H9 (cell line): ENCODE measurements around the gene SPATA19. TPM values are rescaled to one million over a fixed set of nuclear protein-coding genes. Genes with fewer than 3 reads are reported as not detected.

Source experiments
- DNase-seq: peaks from one replicate; pipeline ENCODE4 v3.0.0-alpha.2; 2017
- H2AFZ ChIP-seq: one replicate; pipeline ENCODE4 v1.6.1; 2013; ENCODE audit warnings: mild to moderate bottlenecking, low read length, control low read depth, moderate library complexity
- H2AK5ac ChIP-seq: 2 replicates; pipeline ENCODE4 v1.6.1; 2013; ENCODE audit warnings: low read length, control low read depth, mixed read lengths; ENCODE audit not compliant: insufficient read length
- H2BK120ac ChIP-seq: one replicate; pipeline ENCODE4 v1.6.1; 2013; ENCODE audit warnings: low read depth, mild to moderate bottlenecking, low read length, control low read depth, inconsistent platforms; ENCODE audit not compliant: poor library complexity, severe bottlenecking
- H2BK12ac ChIP-seq: 2 replicates; pipeline ENCODE4 v1.6.1; 2013; ENCODE audit warnings: low read length, control low read depth, mixed read lengths, low read depth; ENCODE audit not compliant: insufficient read length
- H2BK15ac ChIP-seq: 2 replicates; pipeline ENCODE4 v1.6.1; 2013; ENCODE audit warnings: low read depth, low read length, control low read depth
- H2BK20ac ChIP-seq: one replicate; pipeline ENCODE4 v1.6.1; 2013; ENCODE audit warnings: low read depth, mild to moderate bottlenecking, low read length, control low read depth, inconsistent platforms; ENCODE audit not compliant: poor library complexity, severe bottlenecking
- H2BK5ac ChIP-seq: 2 replicates; pipeline ENCODE4 v1.6.1; 2013; ENCODE audit warnings: low read length, control low read depth, mixed read lengths; ENCODE audit not compliant: insufficient read length
- H3K14ac ChIP-seq: 2 replicates; pipeline ENCODE4 v1.6.1; 2013; ENCODE audit warnings: low read length, control low read depth; ENCODE audit not compliant: insufficient read depth
- H3K18ac ChIP-seq: 2 replicates; pipeline ENCODE4 v1.6.1; 2013; ENCODE audit warnings: low read depth, mild to moderate bottlenecking, mixed read lengths, low read length, control low read depth; ENCODE audit not compliant: insufficient read length
- H3K23ac ChIP-seq: 2 replicates; pipeline ENCODE4 v1.6.1; 2013; ENCODE audit warnings: low read length, control low read depth, mixed read lengths, low read depth; ENCODE audit not compliant: insufficient read length
- H3K23me2 ChIP-seq: 2 replicates; pipeline ENCODE4 v1.6.1; 2013; ENCODE audit warnings: low read depth, mild to moderate bottlenecking, mixed read lengths, low read length, control low read depth; ENCODE audit not compliant: insufficient read length, poor library complexity, severe bottlenecking
- H3K27ac ChIP-seq: 2 replicates; pipeline ENCODE4 v1.5.1; 2013; ENCODE audit warnings: low read length, control low read depth, mixed read lengths, low read depth; ENCODE audit not compliant: insufficient read length
- H3K27me3 ChIP-seq: 2 replicates; pipeline ENCODE4 v1.6.1; 2013; ENCODE audit warnings: low read length, control low read depth, inconsistent platforms; ENCODE audit not compliant: insufficient read depth
- H3K4ac ChIP-seq: 2 replicates; pipeline ENCODE4 v1.6.1; 2013; ENCODE audit warnings: low read depth, mild to moderate bottlenecking, control low read depth, inconsistent platforms, low read length, moderate library complexity
- H3K4me1 ChIP-seq: 2 replicates; pipeline ENCODE4 v1.6.1; 2013; ENCODE audit warnings: low read length, control low read depth, inconsistent platforms; ENCODE audit not compliant: insufficient read depth
- H3K4me2 ChIP-seq: 2 replicates; pipeline ENCODE4 v1.6.1; 2013; ENCODE audit warnings: low read length, control low read depth, mixed read lengths; ENCODE audit not compliant: insufficient read length, insufficient read depth
- H3K56ac ChIP-seq: 2 replicates; pipeline ENCODE4 v1.6.1; 2013; ENCODE audit warnings: low read depth, mild to moderate bottlenecking, mixed read lengths, low read length, control low read depth; ENCODE audit not compliant: insufficient read length
- H3K79me1 ChIP-seq: 2 replicates; pipeline ENCODE4 v1.6.1; 2013; ENCODE audit warnings: low read depth, mild to moderate bottlenecking, moderate library complexity, low read length, control low read depth, inconsistent platforms; ENCODE audit not compliant: insufficient read depth, poor library complexity, severe bottlenecking
- H3K79me2 ChIP-seq: 2 replicates; pipeline ENCODE4 v1.6.1; 2013; ENCODE audit warnings: low read length, control low read depth, inconsistent platforms; ENCODE audit not compliant: insufficient read depth
- H3K9ac ChIP-seq: 2 replicates; pipeline ENCODE4 v1.6.1; 2013; ENCODE audit warnings: low read length, control low read depth, mixed read lengths; ENCODE audit not compliant: insufficient read length; ENCODE audit errors: extremely low read depth
- H3K9me3 ChIP-seq: one replicate; pipeline ENCODE4 v1.6.1; 2013; ENCODE audit warnings: low read depth, low read length, inconsistent platforms; ENCODE audit not compliant: control insufficient read depth
- H3T11ph ChIP-seq: one replicate; pipeline ENCODE4 v1.6.1; 2013; ENCODE audit warnings: mild to moderate bottlenecking, low read length, control low read depth, inconsistent platforms
- H4K20me1 ChIP-seq: one replicate; pipeline ENCODE4 v1.6.1; 2013; ENCODE audit not compliant: control insufficient read depth, insufficient read length, insufficient read depth
- H4K5ac ChIP-seq: 2 replicates; pipeline ENCODE4 v1.6.1; 2013; ENCODE audit warnings: low read depth, mild to moderate bottlenecking, mixed read lengths, low read length, control low read depth; ENCODE audit not compliant: insufficient read length
- H4K8ac ChIP-seq: replicated peaks from 2 replicates; pipeline ENCODE4 v1.6.1; 2013; ENCODE audit warnings: low read length, control low read depth, mixed read lengths, low read depth; ENCODE audit not compliant: insufficient read length
- H4K91ac ChIP-seq: 2 replicates; pipeline ENCODE4 v1.6.1; 2013; ENCODE audit warnings: low read depth, mild to moderate bottlenecking, moderate library complexity, mixed read lengths, low read length, control low read depth; ENCODE audit not compliant: insufficient read length
- H3K27ac Mint-ChIP-seq, 3 experiments: 2 replicates in 2 of 3; 3 replicates in 1 of 3; pipeline ENCODE4 v1.8.0; 2020 to 2021; ENCODE audit warnings: mixed read lengths in 3 of 3, mild to moderate bottlenecking in 1 of 3, moderate library complexity in 1 of 3
- H3K27me3 Mint-ChIP-seq: 2 replicates; pipeline ENCODE4 v1.8.0; 2021; ENCODE audit warnings: low read depth, mild to moderate bottlenecking, moderate library complexity, mixed read lengths
- H3K36me3 Mint-ChIP-seq, 3 experiments: 2 replicates in 2 of 3; 3 replicates in 1 of 3; pipeline ENCODE4 v1.8.0; 2020 to 2021; ENCODE audit warnings: low read depth in 3 of 3, mixed read lengths in 3 of 3; ENCODE audit not compliant: insufficient read depth in 1 of 3
- H3K4me1 Mint-ChIP-seq, 2 experiments: 2 replicates each; pipeline ENCODE4 v1.8.0; 2020; ENCODE audit warnings: mixed read lengths in 2 of 2
- H3K4me3 Mint-ChIP-seq, 2 experiments: 2 replicates in 1 of 2; 3 replicates in 1 of 2; pipeline ENCODE4 v1.8.0; 2020 to 2021; ENCODE audit warnings: mild to moderate bottlenecking in 2 of 2, mixed read lengths in 2 of 2, moderate library complexity in 1 of 2
- H3K9me3 Mint-ChIP-seq, 2 experiments: 2 replicates in 1 of 2; 3 replicates in 1 of 2; pipeline ENCODE4 v1.8.0; 2020; ENCODE audit warnings: mild to moderate bottlenecking in 2 of 2, mixed read lengths in 2 of 2, moderate library complexity in 1 of 2
- CTCF ChIP-seq: fragments of 200-600 bp; sonication (generic); conservative IDR thresholded peaks from 3 replicates; pipeline ENCODE4 v1.8.0; 2021; ENCODE audit warnings: antibody characterized with exemption, mild to moderate bottlenecking
- WGBS: extraction: QIAGEN DNeasy Blood & Tissue Kit; methylation state at CpG from one replicate; pipeline ENCODE4 v1.1.7; 2013; ENCODE audit warnings: missing lambda C conversion rate, low lambda C conversion rate, mixed read lengths; ENCODE audit not compliant: insufficient read length; ENCODE audit errors: extremely low coverage; 5-methylcytosine and 5-hydroxymethylcytosine counted together
- total RNA-seq: library from RNA; stranded (reverse); gene quantifications from 2 replicates; pipeline ENCODE4 v1.2.1, GENCODE V29; 2021

SPATA19 gene
- total RNA-seq, 1 experiment from 2014 or later: not detected

DNA sequence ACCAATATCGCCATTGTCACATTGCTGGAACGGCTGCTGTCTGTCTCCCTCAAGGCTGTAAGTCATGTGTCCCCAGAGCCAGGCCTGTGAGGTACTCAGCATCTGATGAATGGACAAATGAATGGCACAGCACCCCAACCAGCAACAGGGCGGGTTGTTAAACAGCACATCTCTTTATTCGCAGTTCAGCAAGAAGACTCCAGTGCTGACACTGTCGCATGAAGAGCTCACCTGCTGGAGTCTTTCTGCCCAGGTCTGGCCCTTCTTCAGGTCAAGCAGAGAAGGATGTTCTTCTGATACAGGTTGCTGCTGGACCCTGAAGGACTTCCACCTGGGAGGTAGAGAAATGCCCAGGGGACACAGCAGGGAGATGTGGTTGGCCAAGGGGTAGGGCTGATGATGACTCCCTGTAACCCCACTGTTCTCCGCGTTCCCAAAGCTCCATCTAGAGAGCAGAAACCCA is 4.8 kb downstream of the SPATA19 start:
- peaks cover 8 to 20% of the 10 kb centered on the region in 2 experiments for H3K4me1 Mint-ChIP-seq
- H3K27me3 Mint-ChIP-seq: peaks cover 6% of the 10 kb centered on the region

More for the DNA sequence above, 4.8 kb downstream of the SPATA19 start:
- Histone ChIP-seq H3K27me3 (0 out of 2 replicates have a peak, but pooled peaks cover 2% of the 10 kb centered on the region), H2AK5ac (no peak overlapping the region), H4K20me1 (no peaks in the 10 kb centered on the region), H3K9ac (no peak overlapping the region), H3K18ac (no peak overlapping the region), H3T11ph (no peak overlapping the region), H2BK20ac (no peak overlapping the region), H3K56ac (no peak overlapping the region), H2BK120ac (no peak overlapping the region), H2BK15ac (no peak overlapping the region), H3K4me2 (no peak overlapping the region), H3K23ac (no peak overlapping the region), H4K91ac (no peak overlapping the region), H2BK5ac (no peak overlapping the region), H3K14ac (no peak overlapping the region; the same call in 1 of the 2 replicates), H3K79me2 (no peaks in the 10 kb centered on the region), H3K79me1 (no peaks in the 10 kb centered on the region), H4K8ac (no peak overlapping the region), H3K4ac (no peak overlapping the region), H3K4me1 (no peaks in the 10 kb centered on the region), H3K9me3 (no peaks in the 10 kb centered on the region), H3K27ac (no peak overlapping the region), H3K23me2 (no peaks in the 10 kb centered on the region), H2AFZ (no peak overlapping the region), H2BK12ac (no peak overlapping the region), H4K5ac (no peak overlapping the region)
- no peak for TF ChIP-seq CTCF
- peaks cover 4 to 5% of the 10 kb centered on the region in 2 experiments; a peak in 4 of 5 replicates for H3K9me3 Mint-ChIP-seq
- no peak overlapping the region for H3K4me3 Mint-ChIP-seq
- no CpG with 5 or more reads among the region's 7 CpGs for WGBS
- H3K27ac Mint-ChIP-seq: no peak overlapping the region
- peaks cover 0 to 4% (median 0%) of the 10 kb centered on the region in 3 experiments; a peak in 1 of 7 replicates for H3K36me3 Mint-ChIP-seq
- DNase-seq: no peak
